Measurements from ENCODE around the gene DNAJC30. TPM values are rescaled to one million over a fixed set of nuclear protein-coding genes. Genes with fewer than 3 reads are reported as not detected.

DNAJC30 gene
- total RNA-seq: 2.7 and 3.1 TPM in 2 replicates

DNA sequence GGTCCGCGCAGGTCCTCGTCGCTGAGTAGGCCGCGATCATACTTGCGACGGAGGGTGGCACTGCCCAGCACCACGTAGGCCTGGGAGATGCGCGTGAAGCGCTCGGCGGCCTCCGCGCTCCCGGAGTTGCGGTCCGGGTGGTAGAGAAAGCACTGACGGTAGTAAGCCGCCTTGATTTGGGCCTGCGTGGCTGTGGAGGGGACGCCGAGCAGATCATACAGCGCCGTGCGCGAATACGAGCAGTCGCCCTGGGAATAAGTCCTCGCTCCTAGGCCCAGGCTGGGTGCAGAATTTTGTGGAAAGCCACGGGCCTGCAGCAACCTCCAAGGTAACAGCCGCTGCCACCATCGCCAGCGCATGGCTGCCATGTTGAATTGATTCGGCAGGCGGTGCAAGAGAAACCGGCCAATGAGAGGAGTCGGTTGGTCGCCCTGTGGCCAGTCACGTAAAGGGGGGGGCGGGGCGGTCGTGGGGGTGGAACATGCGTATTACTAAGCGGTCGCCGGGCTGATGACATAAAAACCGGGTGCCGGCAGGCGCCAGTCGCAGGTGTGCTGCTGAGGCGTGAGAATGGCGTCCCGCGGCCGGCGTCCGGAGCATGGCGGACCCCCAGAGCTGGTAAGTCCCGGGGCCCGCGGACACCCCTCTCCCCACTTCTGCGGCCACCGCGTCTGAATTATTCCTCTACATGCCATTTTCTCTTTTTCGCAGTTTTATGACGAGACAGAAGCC is at the start of gene DNAJC30, which contains the start of gene BUD23:
DNAJC30 (minus strand) TSS at position 398 of the 732 bp plus-strand sequence; CDS start at position 368, 30 bp downstream.
BUD23 (plus strand) TSS at position 542 of the 732 bp plus-strand sequence; CDS start at position 571, 29 bp downstream.

GRCh38 chr7:73718905-73719805 is 35.9 kb upstream of the DNAJC30 start, which contains the start of gene STX1A:
Gene STX1A (minus strand): TSS chr7:73719669. CDS start chr7:73719631, 38 bp downstream.

DNA sequence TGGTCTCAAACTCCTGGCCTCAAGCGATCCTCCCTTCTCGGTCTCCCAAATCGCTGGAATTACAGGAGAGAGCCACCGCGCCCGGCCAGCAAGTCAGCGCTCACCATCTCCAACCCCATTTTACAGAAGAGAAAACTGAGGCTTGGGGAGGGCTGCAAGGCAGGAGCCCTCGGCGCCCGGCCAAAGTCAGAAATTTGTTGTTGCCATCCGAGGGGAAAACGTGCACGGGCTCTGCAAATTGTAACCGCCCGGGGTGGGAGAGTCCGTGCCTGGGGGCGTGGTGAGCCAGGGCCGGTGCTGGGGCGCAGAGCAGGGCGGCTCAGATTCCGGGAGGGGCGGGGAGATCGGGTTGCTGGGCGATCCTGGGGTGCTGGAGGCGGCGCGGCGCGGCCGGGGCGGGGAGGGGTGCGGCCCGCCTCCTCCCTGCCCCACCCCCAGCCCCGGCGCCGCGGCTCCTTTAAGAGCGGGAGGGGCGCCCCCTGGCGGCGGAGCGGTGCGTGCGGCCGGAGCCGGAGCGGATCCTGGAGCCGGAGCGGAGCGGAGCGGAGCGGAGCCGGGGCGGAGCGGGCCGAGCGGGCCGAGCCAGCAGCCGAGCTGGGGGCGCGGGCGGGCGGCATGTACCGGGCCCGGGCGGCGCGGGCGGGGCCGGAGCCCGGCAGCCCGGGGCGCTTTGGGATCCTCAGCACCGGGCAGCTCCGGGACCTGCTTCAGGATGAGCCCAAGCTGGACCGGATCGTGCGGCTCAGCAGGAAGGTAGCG is 15.7 kb downstream of the DNAJC30 start, which contains the start of gene VPS37D:
VPS37D (plus strand) TSS at position 488 of the 759 bp plus-strand sequence; CDS start at position 616, 128 bp downstream.

Small RNAs within 50 kb of the gene (small RNA-seq; reads per million reads assigned to genes)
- gene MIR4284: not detected
- gene RN7SL265P: not detected

Other genes starting within 250 kb of the DNAJC30 start
- 0.53 and 0.86 TPM in 2 replicates for gene FZD9, start 249.7 kb downstream of the DNAJC30 start, total RNA-seq
- 97.5 and 99.4 TPM in 2 replicates for gene BAZ1B, start 161.2 kb downstream of the DNAJC30 start, total RNA-seq
- gene BCL7B, start 125.8 kb downstream of the DNAJC30 start, total RNA-seq: 31.8 and 34.6 TPM in 2 replicates
- 30.3 and 31.4 TPM in 2 replicates for gene TBL2, start 104.9 kb downstream of the DNAJC30 start, total RNA-seq
- gene MLXIPL, start 58.9 kb downstream of the DNAJC30 start, total RNA-seq: not detected in 2 replicates
- 1.9 and 2.1 TPM in 2 replicates for gene VPS37D, start 15.6 kb downstream of the DNAJC30 start, total RNA-seq
- 46.1 and 48.5 TPM in 2 replicates for gene BUD23, start 144 bp upstream of the DNAJC30 start, total RNA-seq
- 14.8 and 17.0 TPM in 2 replicates for gene STX1A, start 36.2 kb upstream of the DNAJC30 start, total RNA-seq
- gene ABHD11, start 55.3 kb upstream of the DNAJC30 start, total RNA-seq: 7.4 and 10.1 TPM in 2 replicates
- gene CLDN3, start 86.8 kb upstream of the DNAJC30 start, total RNA-seq: 0.27 and 0.43 TPM in 2 replicates
- under 0.01 TPM in 1 of 2 replicates, not detected in the other for gene CLDN4, start 147.5 kb upstream of the DNAJC30 start, total RNA-seq
- gene METTL27, start 159.1 kb upstream of the DNAJC30 start, total RNA-seq: 0.66 and 4.7 TPM in 2 replicates
- gene TMEM270, start 177.7 kb upstream of the DNAJC30 start, total RNA-seq: not detected in 2 replicates